HUDEP-2 (cell line): Measurements from ENCODE around the gene MEGF8.
"Not testable (repeated sequence)": the region's sequence is repeated elsewhere in the genome, so short reads cannot be mapped to it uniquely, and the experiment has no call there.

Experiments
- DNase-seq, 76 experiments: peaks; one replicate each; lab custom pipeline; 2025; ENCODE audit not compliant: unreplicated experiment in 76 of 76; lab: John Stamatoyannopoulos, UW

The MEGF8 gene

GRCh38 chr19:42328106-42328505, 2.7 kb downstream of the MEGF8 start:
- DNase-seq = no peak

GRCh38 chr19:42328854-42329253, 3.4 kb downstream of the MEGF8 start:
- DNase-seq = no peak

- no peak for DNase-seq
These were observed 4.8 kb downstream of the MEGF8 start for GRCh38 chr19:42330241-42330711.

DNA sequence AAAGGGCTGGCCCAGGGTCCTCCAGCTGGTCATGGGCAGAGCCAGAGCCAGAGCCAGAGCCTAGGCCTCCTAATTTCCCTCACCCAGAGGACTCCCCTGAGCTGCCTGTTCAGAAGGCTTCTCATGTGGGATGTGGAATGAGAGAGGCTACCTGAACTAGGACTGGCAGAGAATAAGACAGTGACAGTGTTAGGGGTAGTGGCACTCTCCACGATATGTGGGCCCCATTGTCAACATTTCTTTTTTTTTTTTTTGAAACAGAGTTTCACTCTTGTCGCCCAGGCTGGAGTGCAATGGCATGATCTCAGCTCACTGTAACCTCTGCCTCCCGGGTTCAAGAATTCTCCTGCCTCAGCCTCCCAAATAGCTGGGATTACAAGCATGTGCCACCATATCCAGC, 5.9 kb downstream of the MEGF8 start:
- not testable (repeated sequence) for DNase-seq

DNA sequence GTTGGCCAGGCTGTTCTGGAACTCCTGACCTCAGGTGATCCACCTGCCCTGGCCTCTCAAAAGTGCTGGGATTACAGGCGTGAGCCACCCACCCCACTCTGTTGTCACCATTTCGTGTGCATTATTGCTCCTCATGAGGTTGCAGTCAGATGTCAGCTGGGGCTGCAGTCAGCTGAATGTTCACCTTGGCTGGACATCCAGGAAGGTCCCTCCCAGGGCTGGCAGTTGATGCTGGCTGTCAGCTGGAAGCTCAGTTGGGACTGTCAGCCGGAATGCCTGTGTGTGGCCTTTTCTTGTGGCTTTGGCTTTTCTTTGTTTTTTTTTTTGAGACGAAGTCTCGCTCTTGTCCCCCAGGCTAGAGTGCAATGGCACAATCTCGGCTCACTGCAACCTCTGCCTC, 6.6 kb downstream of the MEGF8 start:
- no peak for DNase-seq

DNA sequence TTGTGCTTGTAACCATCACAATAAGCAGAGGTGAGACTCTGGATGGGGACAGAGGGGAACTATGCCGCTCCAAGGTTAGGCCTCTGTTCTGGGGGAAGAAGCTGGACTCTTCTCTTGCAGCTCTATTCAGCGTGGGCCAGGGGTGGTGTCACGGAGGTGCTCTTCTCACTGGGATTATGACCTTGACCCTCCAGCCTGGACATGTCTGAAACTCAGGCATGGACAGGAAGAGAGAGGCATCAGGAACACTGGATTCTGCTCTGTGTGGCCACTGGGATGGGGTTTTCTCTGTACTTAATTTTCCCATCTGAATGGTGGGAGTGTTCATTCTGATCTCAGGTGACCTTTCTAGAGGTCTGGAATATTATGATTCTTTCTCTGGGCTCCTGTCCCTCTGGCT, 7.6 kb downstream of the MEGF8 start:
- DNase-seq = no peak

- DNase-seq = no peak
These were observed 8.7 kb downstream of the MEGF8 start for GRCh38 chr19:42333975-42334696.

DNA sequence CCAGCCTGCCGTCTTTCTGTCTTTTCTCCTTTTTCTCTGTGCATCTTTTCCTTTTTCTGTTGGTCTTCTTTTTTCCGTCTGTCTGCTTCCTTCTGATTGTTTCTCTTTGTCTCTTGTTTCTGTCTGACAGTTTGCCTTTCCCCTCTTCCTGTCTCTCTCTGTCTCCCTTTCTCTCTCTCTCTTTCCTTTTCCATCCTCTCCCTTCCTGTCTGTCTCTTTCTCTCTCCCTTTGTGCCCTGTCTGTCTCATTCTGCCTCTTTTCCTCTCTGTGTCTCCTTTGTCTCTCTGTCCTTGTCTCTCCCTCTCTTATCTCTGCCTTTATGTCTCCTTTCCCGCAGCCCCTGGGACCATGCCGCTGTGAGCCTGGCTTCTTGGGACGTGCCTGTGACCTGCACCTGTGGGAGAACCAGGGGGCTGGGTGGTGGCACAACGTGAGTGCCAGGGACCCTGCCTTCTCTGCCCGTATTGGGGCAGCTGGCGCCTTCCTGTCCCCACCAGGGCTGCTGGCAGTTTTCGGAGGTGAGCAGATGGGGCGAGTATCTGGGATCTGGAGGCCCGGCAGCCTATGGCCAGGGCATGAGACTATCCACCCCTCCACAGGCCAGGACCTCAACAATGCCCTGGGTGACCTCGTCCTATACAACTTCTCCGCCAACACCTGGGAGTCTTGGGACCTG, 9.4 kb downstream of the MEGF8 start:
- DNase-seq = no peak

- no peak for DNase-seq
These were observed 10.0 kb downstream of the MEGF8 start for GRCh38 chr19:42335374-42335936.

DNA sequence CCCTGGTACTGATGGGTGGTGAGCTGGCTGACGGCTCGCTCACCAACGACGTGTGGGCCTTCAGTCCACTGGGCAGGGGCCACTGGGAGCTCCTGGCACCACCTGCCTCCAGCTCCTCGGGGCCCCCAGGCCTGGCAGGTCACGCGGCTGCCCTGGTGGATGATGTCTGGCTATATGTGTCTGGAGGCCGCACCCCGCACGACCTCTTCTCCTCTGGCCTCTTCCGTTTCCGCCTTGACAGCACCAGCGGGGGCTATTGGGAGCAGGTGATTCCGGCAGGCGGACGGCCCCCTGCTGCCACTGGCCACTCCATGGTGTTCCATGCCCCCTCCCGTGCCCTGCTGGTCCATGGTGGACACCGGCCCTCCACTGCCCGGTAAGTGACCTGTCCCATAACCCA, 10.5 kb downstream of the MEGF8 start:
- no peak for DNase-seq

DNA sequence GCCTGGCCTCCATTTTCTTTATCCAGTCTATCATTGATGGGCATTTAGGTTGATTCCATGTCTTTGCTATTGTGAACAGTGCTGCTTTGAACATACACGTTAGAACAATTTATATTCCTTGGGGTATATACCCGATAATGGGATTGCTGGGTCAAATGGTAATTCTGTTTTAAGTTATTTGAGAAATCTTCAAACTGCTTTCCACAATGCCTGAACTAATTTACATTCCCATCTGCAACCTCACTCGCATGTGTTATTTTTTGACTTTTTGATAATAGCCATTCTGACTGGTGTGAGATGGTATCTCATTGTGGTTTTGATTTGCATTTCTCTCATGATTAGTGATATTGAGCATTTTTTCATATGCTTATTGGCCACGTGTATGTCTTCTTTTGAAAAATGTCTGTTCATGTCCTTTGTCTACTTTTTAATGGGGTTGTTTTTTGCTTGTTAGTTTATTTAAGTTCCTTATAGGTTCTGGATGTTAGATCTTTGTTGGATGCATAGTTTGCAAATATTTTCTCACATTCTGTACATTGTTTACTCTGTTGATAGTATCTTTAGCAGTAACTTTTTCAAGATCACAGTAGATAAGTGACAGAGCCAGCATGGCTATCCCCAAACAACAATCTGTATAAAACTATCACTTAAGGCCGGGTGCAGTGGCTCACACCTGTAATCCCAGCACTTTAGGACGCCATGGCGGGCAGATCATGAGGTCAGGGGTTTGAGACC, 13.9 kb downstream of the MEGF8 start:
- not testable (repeated sequence) for DNase-seq

- DNase-seq = not testable (repeated sequence)
These were observed 14.5 kb downstream of the MEGF8 start for GRCh38 chr19:42339922-42340321.

DNA sequence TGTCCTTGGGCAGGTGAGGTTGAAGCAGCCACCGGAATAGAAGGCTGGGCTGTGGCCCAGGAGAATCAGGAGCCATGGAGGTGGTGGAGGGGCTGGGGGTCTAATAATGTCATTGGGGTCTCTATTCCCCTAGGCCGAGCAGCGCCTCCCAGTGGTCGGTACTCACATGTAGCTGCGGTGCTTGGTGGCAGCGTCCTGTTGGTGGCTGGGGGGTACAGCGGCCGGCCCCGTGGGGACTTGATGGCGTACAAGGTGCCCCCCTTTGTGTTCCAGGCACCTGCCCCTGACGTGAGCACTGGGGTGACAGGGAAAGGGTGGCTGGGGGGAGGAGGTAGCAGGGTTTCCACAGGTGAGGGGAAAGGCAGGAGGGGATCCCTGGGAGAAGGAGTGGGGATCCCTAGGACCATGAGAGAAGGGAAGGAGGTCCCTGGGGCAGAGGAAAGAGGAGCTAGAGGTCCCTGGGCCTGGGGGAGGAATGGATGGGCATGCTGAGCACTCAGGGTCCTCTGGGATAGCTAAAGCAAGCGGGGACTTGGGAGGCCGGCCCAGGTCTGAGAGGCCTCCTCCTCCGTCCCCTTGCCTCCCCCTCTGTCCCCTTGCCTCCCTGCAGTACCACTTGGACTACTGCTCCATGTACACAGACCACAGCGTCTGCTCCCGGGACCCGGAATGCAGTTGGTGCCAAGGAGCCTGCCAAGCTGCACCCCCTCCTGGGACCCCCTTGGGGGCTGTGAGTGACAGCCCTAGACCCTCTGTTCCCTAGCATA, 18.1 kb downstream of the MEGF8 start:
- no peak for DNase-seq

GRCh38 chr19:42344336-42344893, 19.0 kb downstream of the MEGF8 start:
- DNase-seq = no peak

DNA sequence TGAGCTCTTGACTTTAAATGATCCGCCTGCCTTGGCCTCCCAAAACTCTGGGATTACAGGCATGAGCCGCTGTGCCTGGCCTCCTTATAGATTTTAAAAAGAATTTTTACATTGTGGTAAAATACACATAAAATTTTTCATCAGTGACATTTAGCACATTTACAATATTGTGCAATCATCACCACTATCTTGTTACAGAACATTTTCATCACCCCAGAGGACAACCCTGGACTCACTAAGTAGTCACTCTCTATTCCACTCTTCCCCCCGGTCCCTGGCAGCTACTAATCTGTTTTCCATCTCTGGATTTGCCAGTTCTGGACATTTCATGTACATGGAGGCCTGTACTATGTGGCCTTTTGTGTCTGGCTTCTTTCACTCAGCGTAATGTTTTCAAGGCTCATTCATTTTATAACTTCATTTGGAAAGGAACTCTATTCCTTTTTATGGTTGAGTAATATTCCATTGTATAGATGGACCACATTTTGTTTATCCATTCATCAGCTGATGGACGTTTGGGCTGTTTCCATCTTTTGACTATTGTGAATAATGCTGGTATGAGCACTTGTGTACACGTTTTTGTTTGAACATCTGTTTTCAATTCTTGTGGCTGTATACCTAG, 19.9 kb downstream of the MEGF8 start:
- no peak for DNase-seq

GRCh38 chr19:42348211-42348610, 22.8 kb downstream of the MEGF8 start:
- no peak for DNase-seq

DNA sequence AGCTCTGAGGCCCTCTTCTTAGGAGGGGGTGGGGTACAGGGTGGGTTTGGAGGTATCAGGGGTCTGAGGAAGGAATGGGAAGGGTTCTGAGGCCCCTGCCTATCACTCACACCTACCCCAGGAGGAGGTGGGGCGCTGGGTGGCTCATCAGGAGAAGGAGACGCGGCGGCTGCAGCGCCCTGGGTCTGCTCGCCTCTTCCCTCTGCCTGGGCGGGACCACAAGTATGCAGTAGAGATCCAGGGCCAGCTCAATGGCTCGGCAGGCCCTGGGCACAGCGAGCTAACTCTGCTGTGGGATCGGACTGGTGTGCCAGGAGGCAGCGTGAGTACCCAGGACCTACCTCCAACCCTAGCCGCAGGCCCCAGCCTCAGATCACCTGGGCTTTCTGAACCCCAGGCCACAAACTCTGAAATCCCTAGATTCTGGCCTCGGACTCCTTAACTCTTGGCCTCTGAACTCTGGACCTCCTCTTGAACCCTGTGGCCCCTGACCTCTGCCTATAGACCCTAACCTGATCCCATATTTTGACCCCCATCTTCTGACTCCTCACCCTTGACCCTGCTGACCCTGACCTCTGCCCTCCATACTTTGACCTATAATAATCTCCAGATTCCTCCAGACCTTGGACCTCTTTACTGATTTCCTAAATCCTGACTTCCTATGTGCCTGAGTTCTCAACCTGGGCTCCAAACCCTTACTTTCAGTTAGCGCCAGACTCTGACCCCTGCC, 24.1 kb downstream of the MEGF8 start:
- DNase-seq = no peak

- no peak for DNase-seq
These were observed 25.0 kb downstream of the MEGF8 start for GRCh38 chr19:42350417-42350816.

DNA sequence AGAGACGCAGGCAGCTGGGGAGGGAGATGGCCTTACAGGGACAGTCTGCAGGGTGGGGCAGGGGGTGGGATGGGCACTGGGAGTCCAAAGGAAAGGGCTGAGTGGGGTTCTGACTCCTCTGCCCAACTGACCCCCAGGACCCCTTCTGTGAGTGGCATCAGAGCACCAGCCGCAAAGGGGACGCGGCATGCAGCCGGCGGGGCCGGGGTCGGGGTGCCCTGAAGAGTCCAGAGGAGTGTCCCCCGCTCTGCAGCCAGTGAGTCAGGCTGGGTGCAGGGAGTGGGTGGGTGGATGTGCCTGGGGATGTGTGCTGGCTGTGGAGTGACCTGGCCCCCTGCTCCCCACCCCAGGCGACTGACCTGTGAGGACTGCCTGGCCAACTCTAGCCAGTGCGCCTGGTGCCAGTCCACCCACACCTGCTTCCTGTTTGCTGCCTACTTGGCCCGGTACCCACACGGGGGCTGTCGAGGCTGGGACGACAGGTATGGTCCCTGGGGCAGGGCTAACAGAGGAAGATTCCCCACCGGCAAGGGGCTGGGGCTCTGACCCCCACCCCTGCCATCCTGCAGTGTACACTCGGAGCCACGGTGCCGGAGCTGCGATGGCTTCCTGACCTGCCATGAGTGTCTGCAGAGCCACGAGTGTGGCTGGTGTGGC, 25.8 kb downstream of the MEGF8 start:
- DNase-seq = no peak
